GM18858 (cell line): ENCODE measurements around the gene CPLANE2.
"Not testable (repeated sequence)": the region's sequence is repeated elsewhere in the genome, so short reads cannot be mapped to it uniquely, and the experiment has no call there.

Source experiments
- ATAC-seq: cut with Tn5 transposase; IDR thresholded peaks from one replicate; pipeline ENCODE4 v1.9.1; 2021; ENCODE audit not compliant: unreplicated experiment

CPLANE2 gene

DNA sequence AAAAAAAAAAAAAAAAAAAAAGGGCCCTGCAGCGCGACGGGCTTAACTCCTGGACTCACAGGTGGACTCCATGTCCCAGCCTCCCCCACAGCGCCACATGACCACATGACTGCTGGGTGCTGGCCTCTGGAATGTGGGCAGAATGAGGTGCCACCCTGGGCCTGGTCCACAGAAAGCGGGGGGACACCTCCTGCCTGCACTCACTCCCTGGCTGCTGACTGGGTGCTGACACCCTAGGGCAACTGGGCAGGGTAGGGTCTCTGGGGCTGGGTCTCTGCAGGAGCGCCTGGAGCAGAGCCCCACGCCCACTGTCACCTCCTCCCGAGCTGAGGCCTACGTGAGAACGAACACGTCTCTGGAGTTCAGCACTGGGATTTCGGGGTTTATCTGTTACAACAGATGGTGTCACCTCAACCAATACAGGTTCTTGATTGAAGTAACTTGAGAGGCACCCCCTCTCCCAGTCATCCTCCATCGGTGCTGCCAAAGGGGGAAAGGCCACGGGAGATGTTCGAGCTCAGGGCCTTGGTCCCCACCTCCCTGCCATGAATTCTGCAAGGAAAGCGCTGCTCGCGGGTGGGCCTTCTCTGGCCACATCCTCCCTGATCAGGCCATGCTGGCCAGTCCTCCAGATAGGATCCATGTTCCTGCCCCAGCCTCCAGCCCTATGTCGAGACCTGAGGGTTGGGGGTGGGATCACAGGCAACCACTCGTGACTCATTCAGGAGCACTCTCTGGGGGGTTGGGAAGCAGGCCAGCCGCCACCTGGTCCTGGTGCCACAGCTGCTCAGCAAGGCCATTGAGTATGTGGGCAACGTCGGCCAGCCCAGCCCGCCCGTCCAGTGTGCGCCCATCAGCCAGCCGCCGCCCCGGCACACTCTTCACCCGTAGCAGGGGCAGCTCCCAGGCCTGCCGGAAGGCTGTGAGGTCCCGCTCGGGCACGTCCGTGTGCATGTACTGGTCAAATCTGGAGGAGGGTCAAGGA is 5.4 kb downstream of the CPLANE2 start:
- ATAC-seq: no peak

DNA sequence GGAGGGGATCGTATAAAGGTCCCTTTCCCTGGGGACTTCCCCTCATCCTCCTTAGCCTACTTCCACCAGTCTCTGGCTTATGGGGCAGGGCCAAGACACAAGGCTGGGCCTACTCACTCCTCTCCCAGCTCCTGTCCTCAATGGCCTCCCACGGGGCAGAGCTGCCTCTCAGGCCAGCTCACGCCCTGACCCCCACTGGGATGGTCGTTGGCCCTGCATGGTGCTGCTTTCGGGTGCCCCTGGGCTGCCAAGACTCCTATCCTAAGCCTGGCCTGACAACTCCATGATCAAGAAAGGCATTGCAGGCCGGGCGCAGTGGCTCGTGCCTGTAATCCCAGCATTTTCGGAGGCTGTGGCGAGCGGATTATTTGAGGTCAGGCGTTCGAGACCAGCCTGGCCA is 6.2 kb downstream of the CPLANE2 start:
- ATAC-seq: no peak

DNA sequence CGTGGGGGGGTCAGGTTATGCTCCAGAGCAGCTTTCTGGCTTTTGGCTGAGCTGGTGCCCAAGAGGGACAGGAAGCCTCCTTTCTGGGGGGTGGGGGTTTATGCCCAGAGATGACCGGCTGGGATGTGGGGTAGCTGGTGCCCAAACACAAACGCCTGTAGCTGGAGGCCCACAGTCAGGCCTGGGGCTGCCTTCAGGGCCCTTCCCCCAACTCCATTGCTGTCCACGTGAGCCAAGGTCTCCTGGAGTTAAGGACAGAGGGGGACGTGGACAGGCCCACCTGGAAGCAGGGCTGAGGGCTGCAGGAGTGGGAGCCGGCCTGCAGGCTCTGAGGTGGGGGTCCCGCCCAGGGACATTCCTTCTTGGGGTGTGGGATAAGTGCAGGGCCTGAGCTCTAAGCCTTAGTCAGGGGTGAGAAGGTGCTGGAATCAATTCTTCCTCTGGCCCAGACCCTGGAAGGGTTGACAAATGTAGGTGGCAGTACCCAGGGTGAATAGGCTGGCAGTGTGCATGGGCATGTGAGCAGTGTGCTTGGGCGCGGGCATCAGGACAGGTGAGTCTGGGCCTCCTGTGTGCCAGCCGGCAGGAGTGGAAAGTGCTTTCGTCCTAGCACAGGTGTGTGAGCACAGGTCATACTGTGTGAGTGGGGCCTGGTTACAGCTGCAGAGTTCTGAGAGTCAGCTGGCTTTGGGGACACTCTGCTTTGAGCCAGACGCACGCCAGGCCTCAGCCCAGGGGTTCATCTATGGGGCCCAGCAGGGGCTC is 6.8 kb downstream of the CPLANE2 start:
- ATAC-seq: no peak

DNA sequence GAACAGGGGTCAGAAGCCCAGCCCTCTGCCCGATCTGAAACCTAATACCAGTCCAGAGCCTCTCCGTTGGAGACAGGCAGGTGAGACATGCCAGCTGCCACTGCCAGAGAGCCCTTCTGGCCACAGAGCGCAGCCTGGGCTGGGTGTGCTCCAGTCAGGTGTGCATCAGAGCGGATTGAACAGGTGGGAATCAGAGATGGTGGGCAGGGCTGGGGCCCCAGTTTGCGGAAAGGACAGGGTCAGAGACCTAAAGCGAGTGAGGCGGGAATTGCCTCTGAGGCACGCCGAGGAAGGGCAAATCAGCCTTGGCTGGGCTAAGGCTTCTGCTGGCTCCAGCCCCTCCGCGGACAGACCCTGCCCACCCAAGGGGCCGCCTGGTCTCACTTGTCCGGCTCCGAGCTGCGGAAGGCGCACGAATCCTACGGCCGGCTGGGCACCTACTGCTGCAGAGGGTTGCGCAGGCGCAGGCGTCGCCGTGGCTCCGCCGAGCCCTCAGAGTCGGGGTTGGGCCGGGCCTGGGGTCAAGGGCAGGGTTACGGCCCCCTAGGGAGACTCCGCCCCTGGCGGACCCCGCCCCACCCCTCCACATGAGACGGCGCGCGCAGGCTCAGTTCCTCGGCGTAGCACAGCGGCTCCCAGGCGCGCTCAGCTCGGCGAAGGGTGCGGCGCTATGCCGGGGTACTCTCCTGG is 10.3 kb downstream of the CPLANE2 start:
- no peak for ATAC-seq

DNA sequence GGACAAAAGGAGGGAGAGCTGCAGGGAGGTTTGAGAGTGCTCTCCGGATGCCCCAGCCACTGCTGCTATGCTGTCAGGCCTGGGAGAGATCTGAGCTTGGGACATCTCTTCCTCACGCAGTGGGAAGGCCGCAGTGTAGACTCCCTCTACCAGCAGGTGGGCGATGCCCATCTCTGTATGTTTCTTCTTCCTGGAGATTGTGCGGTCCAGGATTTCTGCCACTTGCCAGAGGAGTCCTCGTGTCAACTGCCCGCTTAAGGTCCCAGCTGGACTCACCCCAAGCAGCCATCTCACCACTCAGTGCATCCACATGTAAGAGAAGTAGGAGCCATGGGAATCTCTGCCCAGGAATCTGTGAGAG is 10.9 kb downstream of the CPLANE2 start:
- no peak for ATAC-seq

DNA sequence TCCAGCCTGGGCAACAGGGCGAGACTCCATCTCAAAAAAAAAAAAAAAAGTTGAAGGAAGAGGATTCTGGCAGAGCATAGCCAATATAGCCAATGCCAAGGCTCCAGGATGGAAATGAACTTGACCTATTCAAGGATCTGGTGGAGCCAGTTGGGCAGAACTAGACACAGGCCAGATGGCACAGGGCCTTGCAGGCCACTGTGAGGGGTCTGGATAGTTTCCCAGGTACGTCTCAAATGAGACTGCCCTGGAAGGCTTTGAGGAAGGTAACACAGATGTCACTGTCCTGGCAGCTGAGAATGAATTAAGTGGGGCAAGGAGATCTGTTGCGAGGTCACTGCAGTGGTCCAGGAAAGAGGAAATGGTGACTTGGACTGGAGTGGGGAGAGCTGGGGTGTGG is 12.5 kb downstream of the CPLANE2 start:
- no peak for ATAC-seq

DNA sequence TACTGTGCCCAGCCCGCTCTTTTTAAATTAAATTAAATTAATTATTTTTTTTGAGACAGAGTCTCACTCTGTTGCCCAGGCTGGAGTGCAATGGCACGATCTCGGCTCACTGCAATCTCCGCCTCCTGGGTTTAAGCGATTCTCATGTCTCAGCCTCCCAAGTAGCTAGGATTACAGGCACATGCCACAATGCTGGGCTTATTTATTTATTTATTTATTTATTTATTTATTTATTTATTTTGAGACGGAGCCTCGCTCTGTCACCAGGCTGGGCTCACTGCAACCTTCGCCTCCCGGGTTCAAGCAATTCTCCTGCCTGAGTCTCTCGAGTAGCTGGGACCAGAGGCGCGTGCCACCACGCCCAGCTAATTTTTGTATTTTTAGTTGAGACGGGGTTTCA is 14.3 kb downstream of the CPLANE2 start:
- ATAC-seq: not testable (repeated sequence)

DNA sequence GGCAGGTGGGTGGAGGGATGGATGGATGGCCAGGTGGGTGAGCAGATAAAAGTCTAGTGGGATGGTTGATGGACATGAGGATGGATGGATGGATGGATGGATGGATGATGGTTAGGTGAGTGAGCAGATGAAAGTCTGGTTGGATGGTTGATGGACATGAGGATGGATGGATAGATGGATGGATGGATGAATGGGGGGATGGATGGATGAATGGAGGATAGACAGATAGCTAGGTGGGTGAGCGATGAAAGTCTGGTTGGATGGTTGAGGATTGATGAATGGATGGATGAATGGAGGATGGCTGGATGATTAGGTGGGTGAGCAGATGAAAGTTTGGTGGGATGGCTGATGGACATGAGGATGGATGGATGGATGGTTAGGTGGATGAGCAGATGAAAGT is 15.5 kb downstream of the CPLANE2 start:
- ATAC-seq: no peak

DNA sequence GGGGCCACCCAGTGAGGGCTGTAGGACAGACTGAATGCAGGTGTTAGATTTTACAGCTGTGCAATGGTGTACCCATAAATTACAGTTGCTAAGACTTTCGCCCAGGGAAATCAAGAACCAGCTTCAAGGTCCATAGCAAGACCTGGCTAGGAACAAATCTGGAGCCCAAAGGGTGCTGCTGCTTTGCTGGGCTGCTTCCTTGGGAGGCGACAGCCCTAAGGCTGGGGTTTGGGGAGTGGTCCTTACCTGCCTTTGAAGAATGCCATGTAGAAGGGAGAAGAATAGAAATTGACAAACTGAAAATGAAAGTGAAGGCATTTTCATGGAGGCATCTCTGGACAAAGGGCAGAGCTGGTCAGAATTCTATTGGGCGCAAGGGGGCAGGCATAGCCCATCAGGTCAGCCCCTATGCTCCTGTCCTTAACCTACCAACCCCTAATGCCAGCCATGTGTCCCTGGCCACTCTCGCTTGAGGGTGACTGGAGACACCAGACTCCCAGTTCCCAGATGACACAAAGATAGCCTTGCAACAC is 16.9 kb downstream of the CPLANE2 start:
- ATAC-seq: no peak

DNA sequence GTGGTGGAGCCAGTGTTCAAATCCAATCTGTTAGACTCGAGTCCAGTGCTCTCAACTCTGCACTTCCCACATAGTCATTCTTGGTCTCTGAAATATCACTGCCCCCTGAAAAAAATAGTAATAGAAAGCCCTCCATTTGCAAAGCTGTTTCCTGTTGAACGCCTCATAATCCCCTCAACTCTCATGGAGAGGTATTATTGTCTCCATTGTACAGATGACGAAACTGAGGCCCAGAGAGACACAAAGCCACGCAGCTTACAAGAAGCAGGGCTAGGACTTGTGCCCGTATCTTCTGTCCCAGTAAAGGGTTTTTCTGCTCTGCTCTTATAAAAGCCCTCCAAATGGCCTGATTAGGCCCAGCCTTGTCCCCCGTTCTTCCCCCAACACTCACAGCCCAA is 18.3 kb downstream of the CPLANE2 start:
- no peak for ATAC-seq

DNA sequence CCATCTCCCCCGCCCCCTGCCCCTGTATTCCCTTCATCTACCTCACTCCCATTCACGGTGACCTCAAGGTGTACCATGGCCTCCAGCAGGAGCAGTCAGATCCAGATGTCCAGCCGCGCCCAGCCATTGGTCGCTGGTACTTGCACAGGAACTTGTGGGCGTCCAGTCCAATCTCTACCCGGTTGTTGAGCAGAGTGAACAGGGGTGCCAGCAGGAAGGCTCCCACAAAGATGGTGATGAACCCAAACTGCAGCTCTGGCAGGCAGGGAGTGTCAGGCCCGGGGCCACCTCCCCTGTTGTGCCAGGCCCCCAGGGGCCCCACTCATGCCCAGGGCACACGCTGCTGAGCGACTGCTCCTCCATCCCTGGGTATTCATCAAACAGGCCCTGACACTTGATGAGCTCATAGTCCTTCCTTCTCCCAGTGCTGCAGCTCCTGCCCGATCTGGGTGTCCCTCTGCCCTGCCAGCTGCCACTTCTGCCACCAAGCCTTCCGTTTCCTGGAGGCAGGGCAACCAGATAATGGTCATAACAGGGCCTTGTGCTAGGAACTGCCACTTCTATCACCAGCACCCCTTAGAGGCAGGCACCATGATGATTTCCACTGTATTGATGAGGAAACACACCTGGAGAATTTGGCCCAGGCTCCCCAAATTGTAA is 18.8 kb downstream of the CPLANE2 start:
- no peak for ATAC-seq

DNA sequence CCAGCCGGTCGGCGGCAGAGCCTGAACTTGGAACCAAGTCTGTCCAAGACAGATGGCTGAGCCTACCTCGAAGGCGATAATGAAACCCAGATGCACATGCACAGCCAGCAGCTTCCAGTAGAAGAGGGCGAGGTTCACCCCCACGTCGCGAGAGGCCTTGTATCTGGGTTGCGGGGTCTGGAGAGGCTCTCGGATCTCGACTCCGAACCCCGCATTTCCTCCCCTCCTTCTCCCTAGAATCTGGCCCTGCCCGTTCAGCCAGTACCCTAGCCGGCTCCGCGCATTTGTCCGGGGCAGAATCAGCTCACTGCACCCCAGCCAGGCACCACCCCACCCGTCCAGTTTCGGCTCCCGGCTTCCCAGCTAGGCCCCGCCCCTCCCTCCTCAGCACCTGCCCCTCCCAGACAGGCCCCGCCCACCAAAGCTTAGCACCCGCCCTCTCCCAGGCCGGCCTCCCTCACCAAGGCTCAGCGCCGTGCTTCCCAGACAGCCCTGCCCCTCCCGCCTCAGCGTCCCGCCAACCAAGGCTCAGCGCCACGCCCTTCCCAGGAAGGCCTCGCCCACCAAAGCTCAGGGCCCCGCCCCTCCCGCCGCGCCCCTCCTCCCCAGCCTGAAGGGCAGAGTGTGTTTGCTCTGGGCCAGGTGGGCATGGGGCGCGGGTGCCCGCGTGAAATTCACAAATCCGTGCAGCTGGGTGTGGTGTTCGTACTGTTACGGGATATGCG is 19.8 kb downstream of the CPLANE2 start:
- ATAC-seq: peak; percentile 46

DNA sequence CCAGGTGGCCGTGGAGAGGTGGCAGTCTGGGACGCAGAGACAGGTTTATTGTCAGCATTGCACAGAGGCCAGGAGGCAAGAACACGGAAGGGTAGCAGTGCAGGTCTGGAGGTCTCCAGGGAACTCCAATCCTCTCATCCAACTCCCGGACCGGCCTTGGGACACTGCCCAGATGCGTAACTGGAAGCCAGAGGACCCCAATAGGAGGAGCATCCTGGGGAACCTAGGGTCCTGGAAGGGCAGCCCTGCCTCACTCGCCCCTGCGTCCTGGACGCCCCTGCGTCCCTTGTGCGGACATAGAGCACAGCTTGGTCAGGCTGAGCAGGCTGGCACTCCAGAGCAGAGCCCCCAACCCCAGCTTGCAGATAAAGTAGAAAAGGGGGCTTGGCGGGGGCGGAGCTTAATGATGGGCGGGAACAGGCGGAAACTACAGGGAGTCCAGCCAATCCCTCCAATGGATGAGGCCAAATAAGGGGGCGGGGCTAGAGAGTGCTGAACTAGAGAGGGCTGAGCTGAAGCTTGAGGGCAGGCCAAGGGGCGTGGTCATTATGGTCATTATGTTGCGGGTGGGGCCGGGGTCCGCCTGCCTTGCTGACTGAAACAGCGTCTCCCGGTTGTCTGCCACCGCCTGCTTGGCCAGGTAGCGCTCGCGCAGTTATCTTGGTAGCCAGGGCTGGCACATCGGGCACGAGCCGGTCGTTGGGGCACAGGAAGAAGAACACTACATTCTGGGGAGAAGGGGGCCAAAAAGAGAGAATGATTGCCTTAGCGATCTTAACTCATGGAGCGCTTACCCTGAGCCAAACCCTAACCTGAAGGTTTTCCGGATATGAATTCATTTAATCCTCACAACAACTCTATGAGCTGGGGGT is 20.9 kb downstream of the CPLANE2 start:
- ATAC-seq: no peak

DNA sequence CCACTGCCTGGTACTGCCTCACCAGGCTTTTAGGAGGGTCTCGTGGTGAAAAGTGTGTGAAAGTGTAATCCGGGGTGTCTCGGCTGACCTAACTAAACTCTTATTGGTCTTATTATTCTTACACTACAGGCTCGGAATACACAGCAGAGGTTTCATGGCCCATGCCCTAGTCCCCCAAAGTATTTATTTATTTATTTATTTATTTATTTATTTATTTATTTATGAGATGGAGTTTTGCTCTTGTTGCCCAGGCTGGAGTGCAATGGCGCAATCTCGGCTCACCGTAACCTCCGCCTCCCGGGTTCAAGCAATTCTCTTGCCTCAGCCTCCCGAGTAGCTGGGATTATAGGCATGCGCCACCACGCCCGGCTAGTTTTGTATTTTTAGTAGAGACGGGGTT is 21.7 kb downstream of the CPLANE2 start:
- ATAC-seq: not testable (repeated sequence)

DNA sequence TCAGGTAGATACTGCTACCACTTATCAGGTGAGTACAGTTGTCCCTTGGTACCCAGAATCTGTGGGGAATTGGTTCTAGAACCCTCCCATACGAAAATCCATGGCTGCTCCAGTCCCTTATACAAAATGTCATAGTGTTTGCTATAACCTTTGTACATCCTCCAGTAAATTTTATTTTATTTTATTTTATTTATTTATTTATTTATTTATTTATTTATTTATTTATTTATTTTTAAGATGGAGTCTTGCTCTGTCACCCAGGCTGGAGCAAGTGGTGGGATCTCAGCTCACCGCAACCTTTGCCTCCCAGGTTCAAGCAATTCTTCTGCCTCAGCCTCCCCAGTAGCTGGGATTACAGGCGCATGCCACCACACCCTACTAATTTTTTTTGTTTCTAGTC is 23.4 kb downstream of the CPLANE2 start:
- not testable (repeated sequence) for ATAC-seq

DNA sequence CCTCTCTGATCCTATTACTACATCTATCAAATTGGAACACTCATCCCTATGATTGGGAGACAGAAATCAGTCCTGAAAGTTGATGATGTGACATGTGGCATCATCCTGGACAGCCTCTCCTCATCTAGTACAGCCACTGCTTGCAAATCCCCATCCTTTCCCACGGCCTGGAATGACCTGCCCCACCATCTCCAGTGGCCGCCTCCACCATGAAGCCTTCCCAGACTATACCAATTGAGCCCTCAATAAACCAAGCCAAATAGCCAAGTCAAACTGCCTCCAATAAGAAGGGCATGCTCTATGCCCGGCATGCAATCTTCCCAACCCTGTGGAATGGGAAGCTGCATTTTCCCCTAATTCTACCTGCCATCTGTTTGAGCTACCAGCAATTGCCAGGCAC is 24.0 kb downstream of the CPLANE2 start:
- no peak for ATAC-seq

DNA sequence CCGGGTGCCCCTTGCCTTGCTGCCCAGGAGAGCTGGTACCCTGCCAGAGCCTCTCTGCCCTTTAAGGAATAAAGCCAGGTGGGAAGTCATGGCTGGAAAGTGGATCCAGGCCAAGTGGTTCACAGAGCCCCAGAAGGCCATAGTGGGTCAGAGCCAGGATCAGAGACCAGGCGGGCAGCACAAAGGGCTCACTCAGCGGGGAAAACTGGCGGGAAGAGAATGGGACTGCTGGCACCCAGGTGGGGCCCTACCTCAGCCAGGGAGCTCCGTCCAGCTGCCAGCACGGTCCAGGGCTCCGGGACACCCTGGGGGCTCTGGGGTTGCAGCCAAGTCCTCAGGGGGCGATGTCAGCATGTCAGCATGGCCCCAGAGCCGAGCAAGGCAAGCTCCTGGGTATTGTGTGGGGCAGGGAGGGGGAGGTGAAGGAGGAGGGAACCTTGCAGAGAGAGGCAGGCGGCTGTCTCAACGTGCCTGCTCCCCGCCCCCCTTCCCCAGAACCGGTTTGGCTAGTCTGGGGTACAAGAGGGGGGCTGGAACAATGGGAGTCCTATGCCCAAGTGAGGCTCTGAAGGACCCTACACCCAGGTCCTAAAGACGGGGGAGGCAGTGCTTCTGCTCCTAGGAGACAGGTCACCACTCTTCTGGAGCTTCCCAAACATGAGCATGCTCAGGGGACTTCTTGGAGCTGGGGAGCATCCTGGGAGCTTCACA is 24.6 kb downstream of the CPLANE2 start, which contains the start of gene ARHGEF19:
Gene ARHGEF19, minus strand, starts transcription at position 402 of the 711 bp plus-strand sequence. CDS start 3,598 bp downstream, outside the sequence.
- no peak for ATAC-seq

DNA sequence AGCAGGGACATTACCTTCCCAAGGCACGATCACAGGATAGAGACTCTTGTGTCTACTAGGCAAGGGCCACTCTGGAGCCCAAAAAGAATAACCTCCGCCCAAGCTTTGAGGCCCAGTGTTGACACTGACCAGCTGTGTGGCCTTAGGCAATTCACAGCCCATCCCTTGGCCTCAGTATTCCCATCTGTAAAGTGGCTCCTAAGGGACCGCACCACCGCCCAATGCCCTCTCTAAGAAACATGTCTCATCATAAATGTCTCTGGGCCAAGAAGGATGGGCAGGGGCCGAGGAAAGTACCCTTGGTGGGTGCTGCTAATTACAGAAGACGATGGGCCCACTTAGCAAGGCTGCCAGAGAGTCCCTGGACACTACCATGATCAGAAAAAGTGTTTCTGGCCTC is 25.2 kb downstream of the CPLANE2 start:
- no peak for ATAC-seq
